HG03521 (cell line): Measurements from ENCODE around the gene DCXR.

Source experiments
- ATAC-seq: cut with Tn5 transposase; IDR thresholded peaks from one replicate; pipeline ENCODE4 v1.9.1; 2021; ENCODE audit warnings: mild to moderate bottlenecking, moderate library complexity; ENCODE audit not compliant: unreplicated experiment

DCXR gene

DNA sequence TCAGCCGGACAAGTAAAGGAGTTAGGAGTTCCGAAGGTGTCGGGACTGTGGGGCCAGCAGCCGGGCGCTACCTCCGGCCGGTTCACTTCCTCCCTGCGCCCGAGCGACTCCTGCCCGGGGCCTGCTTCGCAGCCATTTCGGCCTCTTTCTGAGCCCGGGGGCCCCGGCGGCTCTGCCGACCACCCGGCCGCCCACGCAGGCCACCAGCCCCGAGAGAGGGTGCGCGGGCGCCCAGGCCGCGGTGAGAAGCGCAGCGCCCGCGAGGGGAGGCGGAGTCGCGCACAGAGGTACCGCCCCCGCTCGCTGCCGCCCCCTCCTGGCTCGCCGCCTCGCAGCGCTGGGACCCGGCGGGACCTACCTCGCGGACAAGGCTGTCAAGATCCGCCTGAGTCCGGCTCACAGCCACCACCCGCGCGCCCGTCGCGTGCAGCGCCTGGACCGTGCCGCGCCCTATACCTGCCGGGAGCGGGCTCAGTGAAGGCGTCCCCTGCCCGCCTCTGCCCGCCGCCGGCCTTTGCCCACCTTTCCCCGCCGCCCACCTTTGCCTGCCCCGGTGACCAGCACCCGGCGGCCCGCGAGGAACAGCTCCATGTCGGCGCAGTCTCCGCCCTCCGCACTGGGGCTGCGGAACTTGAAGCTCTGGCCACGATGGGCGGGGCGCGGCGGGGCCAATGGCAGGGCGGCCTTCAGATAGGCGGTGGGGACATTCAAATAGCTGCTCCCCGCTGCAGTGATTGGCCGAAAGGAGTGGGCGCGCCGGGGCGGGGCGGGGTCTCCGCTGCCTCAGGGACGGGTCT lies at the start of gene DCXR:
DCXR (minus strand) TSS at position 606 of the 797 bp plus-strand sequence; CDS start at position 591, 15 bp downstream.
- ATAC-seq, result peak; percentile 89

GRCh38 chr17:82085931-82086764 lies 48.7 kb upstream of the DCXR start:
- no peak for ATAC-seq

DNA sequence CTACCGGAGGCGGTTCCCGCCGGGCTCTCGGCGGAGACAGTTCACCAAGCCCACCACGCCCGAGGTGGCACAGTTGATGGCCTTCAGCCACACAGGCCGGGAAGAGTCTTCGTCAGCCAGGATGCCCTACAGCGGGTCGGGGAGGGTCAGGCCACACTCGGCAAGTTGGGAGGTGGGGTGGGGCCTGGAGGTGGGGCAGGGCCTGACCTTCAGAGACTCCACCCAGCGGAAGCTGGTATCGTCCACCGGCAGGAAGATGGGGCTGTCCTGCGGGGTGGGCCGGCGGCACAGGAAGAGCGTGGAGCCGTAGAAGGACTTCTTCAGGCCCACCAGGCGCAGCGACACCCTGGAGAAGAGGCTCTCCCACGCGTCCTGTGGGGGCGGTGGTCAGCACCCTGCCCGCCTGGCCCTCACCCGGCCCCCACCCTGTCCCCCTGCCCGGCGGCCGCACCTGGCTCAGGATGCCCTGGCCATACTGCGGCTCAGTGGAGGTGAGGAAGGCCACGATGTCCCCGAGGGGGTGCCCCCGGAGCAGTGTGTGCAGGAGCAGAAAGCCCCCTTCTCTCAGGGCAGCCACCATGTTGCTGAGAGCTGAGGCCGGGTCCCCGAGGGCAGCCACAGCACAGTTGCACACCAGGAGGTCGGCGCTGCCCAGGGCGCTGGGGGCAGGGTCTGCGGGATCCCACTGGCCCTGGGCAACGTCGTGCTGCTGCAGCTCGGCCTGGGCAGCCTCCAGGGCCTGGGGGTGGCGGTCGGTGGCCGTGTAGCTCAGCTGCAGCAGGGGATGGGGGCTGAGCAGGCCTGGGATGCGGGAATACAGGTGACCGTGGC lies 47.7 kb upstream of the DCXR start:
- ATAC-seq, result no peak

- ATAC-seq, result no peak
These were observed 47.0 kb upstream of the DCXR start for GRCh38 chr17:82084373-82085030.

GRCh38 chr17:82083533-82084359 lies 46.2 kb upstream of the DCXR start:
- no peak for ATAC-seq

DNA sequence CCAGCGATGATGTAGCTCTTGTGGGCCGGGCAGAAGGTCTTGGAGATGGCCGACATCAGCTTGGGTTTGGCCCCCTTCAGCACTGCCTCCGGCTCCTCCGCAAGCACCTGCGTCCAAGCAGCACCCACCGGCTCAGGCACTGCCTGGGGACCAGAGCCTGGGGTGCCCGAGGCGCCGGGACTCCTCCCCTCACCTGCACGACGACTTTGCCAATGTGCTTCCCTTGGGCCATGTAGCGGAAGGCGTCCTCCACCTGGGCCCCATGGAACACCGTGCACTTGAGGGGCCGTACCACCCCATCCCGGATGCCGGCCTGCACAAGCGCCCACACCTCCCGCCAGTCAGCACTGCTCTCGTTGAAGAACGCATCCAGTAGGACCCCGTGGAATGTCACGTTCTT lies 45.5 kb upstream of the DCXR start:
- no peak for ATAC-seq

DNA sequence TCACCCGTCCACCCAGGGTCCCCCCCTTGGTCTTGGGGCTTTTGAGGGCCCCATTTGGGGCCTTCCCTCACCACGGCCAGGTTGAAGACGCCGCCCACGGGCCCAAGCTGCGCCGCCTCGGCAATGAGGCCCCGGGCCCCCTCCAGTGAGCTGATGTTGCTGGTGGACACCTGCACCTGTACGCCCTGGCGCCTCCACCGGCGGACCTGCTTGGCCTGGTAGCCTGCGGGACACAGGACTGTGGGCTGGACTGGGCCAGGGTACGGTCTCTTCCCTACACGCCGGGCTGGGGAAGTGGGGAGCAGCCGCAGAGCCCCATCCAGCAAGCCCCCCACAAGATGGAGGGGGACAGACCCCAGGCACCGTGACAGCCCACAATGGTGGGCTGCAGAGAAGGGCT lies 45.0 kb upstream of the DCXR start:
- no peak for ATAC-seq

DNA sequence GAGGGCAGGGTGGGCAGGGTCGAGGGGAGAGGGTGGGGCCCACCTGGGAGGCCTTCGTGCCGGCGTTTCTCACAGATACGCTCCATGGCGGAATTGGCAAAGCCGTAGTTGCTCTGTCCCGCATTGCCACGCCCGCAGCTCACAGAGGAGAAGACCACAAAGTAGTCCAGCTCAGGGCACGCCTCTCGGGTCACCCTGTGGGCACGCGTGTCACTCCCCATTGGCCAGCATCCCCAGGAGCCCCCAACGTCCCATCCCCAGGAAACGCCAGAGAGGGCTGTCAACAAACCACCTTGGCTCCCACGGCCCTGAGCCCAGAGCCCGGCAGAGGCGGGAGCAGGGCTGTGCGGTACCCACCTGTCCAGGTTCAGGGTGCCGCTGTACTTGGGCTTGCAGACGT lies 44.5 kb upstream of the DCXR start:
- ATAC-seq, result no peak

DNA sequence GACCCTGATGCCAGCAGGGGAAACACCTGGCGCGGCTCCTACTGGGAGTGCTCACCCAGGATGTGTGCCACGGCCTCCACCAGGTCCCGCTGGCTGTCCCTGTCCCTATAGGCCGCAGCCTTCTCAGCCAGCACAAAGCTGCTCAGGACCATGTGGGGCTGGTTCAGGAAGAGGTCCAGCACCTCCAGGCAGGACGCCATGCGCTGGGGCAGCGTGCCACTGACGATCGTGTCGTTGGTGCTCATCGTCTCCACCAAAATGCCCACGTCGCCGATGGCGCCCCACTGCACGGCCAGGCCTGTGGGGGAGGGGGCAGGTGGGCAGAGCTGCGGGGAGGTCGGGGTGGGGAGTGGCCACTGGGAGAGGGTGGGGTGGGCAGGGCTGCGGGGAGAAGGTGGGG lies 44.0 kb upstream of the DCXR start:
- no peak for ATAC-seq

GRCh38 chr17:82080789-82081464 lies 43.4 kb upstream of the DCXR start:
- no peak for ATAC-seq

- ATAC-seq, result no peak
These were observed 42.7 kb upstream of the DCXR start for GRCh38 chr17:82080048-82080788.

GRCh38 chr17:82079001-82079677 lies 41.6 kb upstream of the DCXR start:
- ATAC-seq, result no peak

- ATAC-seq, result no peak
These were observed 40.9 kb upstream of the DCXR start for GRCh38 chr17:82078433-82078832.

DNA sequence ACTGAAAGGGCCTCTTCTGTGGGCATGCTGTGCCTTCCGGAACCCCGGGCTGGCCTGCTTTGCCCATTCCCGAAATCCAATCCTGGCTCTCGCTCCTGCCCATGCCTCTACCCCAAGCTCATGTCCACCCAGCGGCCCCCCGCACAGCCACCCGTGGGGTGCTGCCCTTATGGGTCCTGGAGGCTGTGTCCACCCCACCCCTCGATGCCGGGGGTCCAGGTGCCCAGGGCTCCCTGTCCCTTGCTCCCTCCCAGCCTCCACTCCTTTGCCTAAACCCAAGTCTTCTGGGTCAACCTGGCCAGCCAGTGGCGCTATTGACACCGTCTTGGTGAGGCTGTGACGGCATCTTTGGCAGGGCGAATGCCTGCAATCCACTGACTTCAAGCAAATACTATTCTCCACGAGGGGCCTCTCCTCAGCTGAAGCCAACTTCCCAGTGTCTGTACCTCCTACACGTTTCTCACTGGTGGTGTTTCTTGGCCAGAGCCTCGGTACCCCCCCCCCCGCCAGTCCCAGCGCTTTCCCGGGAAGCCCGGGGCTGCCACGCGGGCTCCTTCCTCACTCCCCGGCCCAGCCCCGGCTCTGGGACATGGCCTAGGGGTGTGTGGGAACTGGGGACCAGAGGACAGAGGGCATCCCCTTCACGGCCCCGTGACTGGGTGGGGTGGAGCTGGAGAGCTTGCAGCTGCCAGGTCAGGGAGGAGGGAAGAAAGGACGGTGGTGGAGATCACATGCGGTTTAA lies 40.3 kb upstream of the DCXR start:
- no peak for ATAC-seq

DNA sequence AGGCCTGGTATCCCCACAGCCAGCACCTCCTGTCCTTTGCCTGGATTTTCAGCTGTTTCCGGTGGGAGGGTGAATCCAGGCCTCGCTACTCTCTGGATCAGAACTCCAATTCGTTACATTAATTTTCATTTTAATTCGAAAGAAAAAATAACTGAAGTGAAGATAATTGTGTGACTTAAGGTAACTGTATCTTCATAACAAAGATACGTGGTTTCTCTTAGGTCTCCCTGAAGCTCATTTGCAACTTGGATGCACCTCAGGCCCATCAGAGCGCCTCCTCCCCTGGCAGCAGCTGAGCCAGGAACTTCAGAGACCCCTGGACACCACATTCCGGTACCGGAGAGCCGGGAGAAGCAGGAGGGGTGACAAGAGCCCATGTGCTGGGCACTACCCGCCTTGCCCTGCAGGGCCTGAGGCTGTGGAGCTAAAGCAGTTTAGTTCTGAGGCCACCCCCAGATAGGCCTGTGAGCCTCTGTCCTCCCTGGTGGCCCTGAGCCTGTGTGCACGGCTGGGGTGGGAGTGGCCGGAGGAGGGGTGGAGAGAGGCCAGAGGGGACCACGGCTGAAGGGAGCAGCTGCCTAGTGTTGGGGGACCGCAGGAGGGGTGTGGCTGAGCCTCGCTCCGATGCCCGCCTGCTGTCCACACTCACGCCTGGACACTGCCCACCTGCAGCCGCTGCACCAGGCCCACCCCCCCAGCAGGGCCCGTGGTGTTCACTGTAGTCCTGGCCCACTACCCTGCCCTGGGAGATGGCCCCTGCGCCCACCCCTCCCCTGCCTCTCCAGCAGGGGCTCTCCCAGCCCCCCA lies 39.5 kb upstream of the DCXR start:
- ATAC-seq, result no peak

DNA sequence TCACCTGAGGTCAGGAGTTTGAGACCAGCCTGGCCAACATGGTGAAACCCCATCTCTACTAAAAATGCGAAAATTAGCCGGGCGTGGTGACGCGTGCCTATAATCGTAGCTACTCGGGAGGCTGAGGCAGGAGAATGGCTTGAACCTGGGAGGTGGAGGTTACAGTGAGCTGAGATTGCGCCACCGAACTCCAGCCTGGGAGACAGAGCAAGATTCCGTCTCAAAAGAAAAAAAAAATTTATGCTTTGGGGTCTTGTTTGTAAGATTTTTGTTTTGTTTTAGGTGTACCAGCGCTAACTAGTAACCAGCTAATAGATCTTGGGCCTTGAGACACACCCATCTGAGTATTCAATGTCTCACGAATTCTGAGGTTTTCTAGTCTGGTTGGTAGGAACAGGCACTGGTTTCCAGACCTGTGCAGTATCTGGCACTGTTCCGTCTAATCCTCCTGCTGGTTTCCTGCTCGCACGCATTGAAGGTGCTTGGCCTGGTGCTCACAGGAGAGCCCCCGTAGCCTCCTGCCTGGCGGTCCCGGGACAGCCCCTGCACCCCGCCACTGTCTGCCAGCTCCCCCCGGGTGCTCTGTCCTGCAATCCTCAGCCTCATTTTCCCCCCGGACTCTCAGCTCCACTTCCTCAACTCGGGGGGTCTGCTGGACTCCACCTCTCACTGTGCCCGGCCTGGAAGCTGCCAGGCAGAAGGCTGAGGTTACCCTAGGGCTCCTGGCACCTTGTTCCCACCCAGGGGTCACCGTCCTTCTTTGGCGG lies 38.7 kb upstream of the DCXR start:
- no peak for ATAC-seq
